RPMI7951 (cell line): ENCODE results near the gene SIRT6. TPM values are rescaled to one million over a fixed set of nuclear protein-coding genes. Genes with fewer than 3 reads are reported as not detected.
"Not testable (repeated sequence)": the region's sequence is repeated elsewhere in the genome, so short reads cannot be mapped to it uniquely, and the experiment has no call there.

Experiments used
- DNase-seq: peaks from one replicate; pipeline ENCODE4 v3.0.0-alpha.2; 2012; ENCODE audit warnings: low read depth
- total RNA-seq: library from RNA; depleted of rRNA; stranded (reverse); fragments of >200 nt; shearing (Covaris generic); gene quantifications from 2 replicates; pipeline ENCODE4 v1.2.3, GENCODE V29; 2014

Gene SIRT6
- total RNA-seq, 1 experiment from 2014 or later, result 11.5 TPM

- no peak for DNase-seq
Measured at GRCh38 chr19:4199699-4200293, 17.4 kb upstream of the SIRT6 start.

- DNase-seq, result no peak
Measured at GRCh38 chr19:4198467-4199126, 16.2 kb upstream of the SIRT6 start.

GRCh38 chr19:4197625-4198466, 15.5 kb upstream of the SIRT6 start:
- DNase-seq, result peak; percentile 11

- no peak for DNase-seq
Measured at GRCh38 chr19:4197228-4197624, 14.9 kb upstream of the SIRT6 start.

- DNase-seq, result no peak
Measured at GRCh38 chr19:4196587-4197148, 14.3 kb upstream of the SIRT6 start.

- DNase-seq, result no peak
Measured at GRCh38 chr19:4196009-4196408, 13.6 kb upstream of the SIRT6 start.

GRCh38 chr19:4194353-4194752, 12.0 kb upstream of the SIRT6 start:
- no peak for DNase-seq

- DNase-seq, result not testable (repeated sequence)
Measured at GRCh38 chr19:4192537-4192936, 10.2 kb upstream of the SIRT6 start.

- no peak for DNase-seq
Measured at GRCh38 chr19:4189641-4190040, 7.3 kb upstream of the SIRT6 start.

GRCh38 chr19:4187313-4188122, 5.2 kb upstream of the SIRT6 start:
- DNase-seq, result no peak

- peak; percentile 64 for DNase-seq
Measured at GRCh38 chr19:4186087-4186993, 4.0 kb upstream of the SIRT6 start.

- no peak for DNase-seq
Measured at GRCh38 chr19:4185413-4186086, 3.2 kb upstream of the SIRT6 start.

- DNase-seq, result no peak
Measured at GRCh38 chr19:4184718-4185352, 2.5 kb upstream of the SIRT6 start.

- peak; percentile 33 for DNase-seq
Measured at GRCh38 chr19:4183967-4184717, 1.8 kb upstream of the SIRT6 start.

GRCh38 chr19:4181053-4181508, 1.3 kb downstream of the SIRT6 start:
- DNase-seq, result no peak

GRCh38 chr19:4178990-4179389, 3.4 kb downstream of the SIRT6 start:
- no peak for DNase-seq

- DNase-seq, result no peak
Measured at GRCh38 chr19:4177146-4177545, 5.2 kb downstream of the SIRT6 start.

GRCh38 chr19:4175669-4175931, 6.8 kb downstream of the SIRT6 start:
- no peak for DNase-seq
